Ovary (tissue), 9 donors: Measurements from ENCODE around the gene ANKRD44. TPM values are rescaled to one million over a fixed set of nuclear protein-coding genes. Genes with fewer than 3 reads are reported as not detected.

Experiments
- DNase-seq, 5 donors: peaks; one replicate each; pipeline ENCODE4 v3.0.0-alpha.2; 2019 to 2020
- H3K27ac ChIP-seq, 2 donors: fragments of 200-600 bp; one replicate each; pipeline versions ENCODE4 v1.5.1 to v1.8.0; 2019 to 2022
- H3K27me3 ChIP-seq: fragments of 200-600 bp; one replicate; pipeline ENCODE4 v1.8.0; 2022
- H3K36me3 ChIP-seq: fragments of 200-600 bp; sonication (generic); one replicate; pipeline ENCODE4 v1.5.1; 2019
- H3K4me1 ChIP-seq: one replicate; pipeline ENCODE4 v1.8.1; 2013; ENCODE audit warnings: mild to moderate bottlenecking, moderate library complexity; ENCODE audit not compliant: insufficient read depth
- H3K4me3 ChIP-seq: fragments of 200-600 bp; sonication (generic); one replicate; pipeline ENCODE4 v1.5.1; 2017
- H3K9me3 ChIP-seq, 2 donors: fragments of 200-600 bp in 1 of 2; sonication (generic) in 1 of 2; one replicate each; pipeline versions ENCODE4 v1.5.1 to v1.8.1; 2013 to 2019; ENCODE audit warnings: mild to moderate bottlenecking in 1 of 2, moderate library complexity in 1 of 2
- CTCF ChIP-seq, 3 donors: fragments of 450-650 bp in 2 of 3; fragments of 200-600 bp in 1 of 3; IDR thresholded peaks; one replicate each; pipeline versions ENCODE4 v1.5.1 to v1.8.0; 2016 to 2022; ENCODE audit warnings: antibody characterized with exemption in 3 of 3, mild to moderate bottlenecking in 1 of 3
- EP300 ChIP-seq: sonication (generic); formaldehyde crosslinking; IDR thresholded peaks from one replicate; pipeline ENCODE4 v1.6.1; 2017; ENCODE audit warnings: antibody characterized with exemption
- POLR2A ChIP-seq: fragments of 450-650 bp; IDR thresholded peaks from one replicate; pipeline ENCODE4 v1.6.1; 2017; ENCODE audit warnings: antibody characterized with exemption, mild to moderate bottlenecking, moderate library complexity
- WGBS, 3 donors: extraction: QIAGEN DNeasy Blood & Tissue Kit in 1 of 3; methylation state at CpG; one replicate each; pipeline versions ENCODE4 v1.1.5 to v1.1.7; 2013 to 2017; 5-methylcytosine and 5-hydroxymethylcytosine counted together
- intact Hi-C, 4 donors: fragments of 100-400 bp; cut with DNase I; formaldehyde crosslinking; loops; one replicate each; pipeline versions ENCODE4 v1.11.0 to v1.15.1; 2022 to 2023
- polyA plus RNA-seq, 2 donors: library from polyadenylated mRNA; stranded (reverse); fragments of 200-250 nt in 1 of 2; fragments of 350-450 nt in 1 of 2; fragmentation: Illumina TruSeq in 1 of 2; extraction: RNeasy Lipid Tissue Mini Kit (QIAGEN cat#74804) in 1 of 2; gene quantifications; one replicate each; pipeline ENCODE4 v1.2.3, GENCODE V29; 2013 to 2014
- total RNA-seq, 7 donors: library from RNA; depleted of rRNA in 2 of 7; stranded (reverse); fragments of >200 nt in 2 of 7; fragmentation: NEBNext Ultra II Directional in 3 of 7; extraction: Animal tissue kit (Norgen Biotek cat#: 25700) in 3 of 7; gene quantifications; one replicate each; pipeline versions ENCODE4 v1.1.0 to v1.2.4, GENCODE V29; 2016 to 2023
- donor health status: DM: no; HTN: no; CAD: no; lungs with moderate emphysema.
- donor health status: DM: no; HTN: no; CAD: no.
- donor health status: Bipolar disorder and iron deficiency.
- donor health status: DM: yes; HTN: yes; CAD: no.
- donor health status: DM: no; HTN: no; CAD: no.
- donor health status: DM: yes; HTN: yes; CAD: no.

ANKRD44 gene
- total and polyA plus RNA-seq, 9 donors = 2.6 to 60.0 (median 11.1) TPM

GRCh38 chr2:197079414-197079813 is 231.2 kb downstream of the ANKRD44 start:
- TF ChIP-seq CTCF (IDR thresholded peaks at IDR 0.05) (no peak), POLR2A (no peak), EP300 (no peak)
- intact Hi-C loops = no loop called here
- no peaks in the 10 kb centered on the region for H3K36me3 ChIP-seq
- H3K9me3 ChIP-seq = no peaks in the 10 kb centered on the region
- H3K27me3 ChIP-seq = no peaks in the 10 kb centered on the region
- 27 to 37% (median 31%) methylated on average over 3 of the region's 3 CpGs for WGBS, 3 donors
- H3K4me1 ChIP-seq = peaks cover 8% of the 10 kb centered on the region
- H3K4me3 ChIP-seq = no peak overlapping the region
- peak in 2 of 5 donors; percentile 29 to 52 for DNase-seq
- peak overlapping the region in 1 of 2 donors; percentile 5 for H3K27ac ChIP-seq

- TF ChIP-seq CTCF (IDR thresholded peaks at IDR 0.05) = no peak
- no peak for TF ChIP-seq POLR2A
- no peak for TF ChIP-seq EP300
- no peaks in the 10 kb centered on the region for H3K27me3 ChIP-seq
- no peaks in the 10 kb centered on the region for H3K9me3 ChIP-seq
- H3K27ac ChIP-seq = no peak overlapping the region
- 51 to 63% (median 62%) methylated on average over 4 of the region's 4 CpGs for WGBS, 3 donors
- H3K4me3 ChIP-seq = no peak overlapping the region
- intact Hi-C loops = no loop called here
- no peaks in the 10 kb centered on the region for H3K36me3 ChIP-seq
- H3K4me1 ChIP-seq = peaks cover 10% of the 10 kb centered on the region
- no peak for DNase-seq
These were observed 232.0 kb downstream of the ANKRD44 start for GRCh38 chr2:197078535-197078934.

- no peak for TF ChIP-seq POLR2A
- TF ChIP-seq EP300 = no peak
- TF ChIP-seq CTCF (IDR thresholded peaks at IDR 0.05) = no peak
- 5 to 10% (median 9%) methylated on average over 2 of the region's 2 CpGs for WGBS, 3 donors
These were observed 233.2 kb downstream of the ANKRD44 start for GRCh38 chr2:197077336-197077735.

GRCh38 chr2:197076652-197077051 is 233.9 kb downstream of the ANKRD44 start:
- 0% methylated on average over 1 of the region's 1 CpG for WGBS, 3 donors
- intact Hi-C loops = no loop called here
- Histone ChIP-seq H3K4me1 (peaks cover 10% of the 10 kb centered on the region), H3K27ac (no peak overlapping the region), H3K36me3 (no peaks in the 10 kb centered on the region), H3K9me3 (no peaks in the 10 kb centered on the region), H3K27me3 (no peaks in the 10 kb centered on the region), H3K4me3 (no peak overlapping the region)
- TF ChIP-seq POLR2A = no peak
- TF ChIP-seq EP300 = no peak
- no peak for TF ChIP-seq CTCF (IDR thresholded peaks at IDR 0.05)
- no peak for DNase-seq

More at GRCh38 chr2:197077336-197077735, 233.2 kb downstream of the ANKRD44 start:
- Histone ChIP-seq H3K9me3 (no peaks in the 10 kb centered on the region), H3K4me3 (no peak overlapping the region), H3K27ac (no peak overlapping the region), H3K36me3 (no peaks in the 10 kb centered on the region), H3K27me3 (no peaks in the 10 kb centered on the region), H3K4me1 (peaks cover 10% of the 10 kb centered on the region)
- intact Hi-C loops = no loop called here
- no peak for DNase-seq
